Left lung (tissue), 10 donors: ENCODE results near the gene NPAS2. TPM values are rescaled to one million over a fixed set of nuclear protein-coding genes. Genes with fewer than 3 reads are reported as not detected.
A peak's percentile ranks its signal among the peaks of the same experiment; 100 is the strongest.

Experiments used
- ATAC-seq: fragments of 200-7000 bp; cut with Tn5 transposase; one replicate; pipeline ENCODE4 v1.9.1; 2020; ENCODE audit warnings: moderate library complexity
- DNase-seq, 4 donors: peaks; one replicate each; pipeline ENCODE4 v3.0.0-alpha.2; 2013 to 2020
- H3K27ac ChIP-seq, 2 donors: fragments of 200-600 bp; sonication (generic) in 1 of 2; one replicate each; pipeline versions ENCODE4 v1.5.0 to v1.8.0; 2020 to 2021
- H3K27me3 ChIP-seq, 2 donors: fragments of 200-600 bp; sonication (generic) in 1 of 2; one replicate each; pipeline versions ENCODE4 v1.5.0 to v1.8.0; 2020 to 2021
- H3K36me3 ChIP-seq, 2 donors: fragments of 200-600 bp; sonication (generic) in 1 of 2; one replicate each; pipeline versions ENCODE4 v1.5.0 to v1.8.0; 2020 to 2021
- H3K4me1 ChIP-seq, 2 donors: fragments of 200-600 bp; one replicate each; pipeline ENCODE4 v1.8.0; 2021
- H3K4me3 ChIP-seq, 2 donors: fragments of 200-600 bp; sonication (generic) in 1 of 2; one replicate each; pipeline versions ENCODE4 v1.5.0 to v1.8.0; 2020 to 2021; ENCODE audit warnings: mild to moderate bottlenecking in 1 of 2
- H3K9me3 ChIP-seq, 2 donors: fragments of 200-600 bp; sonication (generic) in 1 of 2; one replicate each; pipeline versions ENCODE4 v1.5.0 to v1.8.0; 2020 to 2021
- intact Hi-C, 2 donors: fragments of 100-400 bp; cut with DNase I; formaldehyde crosslinking; loops; one replicate each; pipeline versions ENCODE4 v1.11.2 to v1.14.2; 2022
- polyA plus RNA-seq, 6 donors: library from polyadenylated mRNA; unstranded; fragments of 120-200 nt; gene quantifications; one replicate each; pipeline ENCODE4 v1.2.1, GENCODE V29; 2013; ENCODE audit not compliant: insufficient read length in 6 of 6
- total RNA-seq, 2 donors: library from RNA; stranded (reverse); fragmentation: NEBNext Ultra II Directional; extraction: Animal tissue kit (Norgen Biotek cat#: 25700); gene quantifications; one replicate each; pipeline ENCODE4 v1.2.1, GENCODE V29; 2021
- TF ChIP-seq, protein P1 (sequence below), 2 donors: fragments of 200-600 bp; sonication (generic) in 1 of 2; IDR thresholded peaks; one replicate each; pipeline versions ENCODE4 v1.5.0 to v1.8.0; 2021; ENCODE audit warnings: antibody characterized with exemption in 2 of 2
- donor health status: DM: no; HTN: yes; CAD: no.
- donor health status: DM: no; HTN: no; CAD: no.

NPAS2 gene
- total and polyA plus RNA-seq, 8 donors = 18.8 to 40.2 (median 35.0) TPM

DNA sequence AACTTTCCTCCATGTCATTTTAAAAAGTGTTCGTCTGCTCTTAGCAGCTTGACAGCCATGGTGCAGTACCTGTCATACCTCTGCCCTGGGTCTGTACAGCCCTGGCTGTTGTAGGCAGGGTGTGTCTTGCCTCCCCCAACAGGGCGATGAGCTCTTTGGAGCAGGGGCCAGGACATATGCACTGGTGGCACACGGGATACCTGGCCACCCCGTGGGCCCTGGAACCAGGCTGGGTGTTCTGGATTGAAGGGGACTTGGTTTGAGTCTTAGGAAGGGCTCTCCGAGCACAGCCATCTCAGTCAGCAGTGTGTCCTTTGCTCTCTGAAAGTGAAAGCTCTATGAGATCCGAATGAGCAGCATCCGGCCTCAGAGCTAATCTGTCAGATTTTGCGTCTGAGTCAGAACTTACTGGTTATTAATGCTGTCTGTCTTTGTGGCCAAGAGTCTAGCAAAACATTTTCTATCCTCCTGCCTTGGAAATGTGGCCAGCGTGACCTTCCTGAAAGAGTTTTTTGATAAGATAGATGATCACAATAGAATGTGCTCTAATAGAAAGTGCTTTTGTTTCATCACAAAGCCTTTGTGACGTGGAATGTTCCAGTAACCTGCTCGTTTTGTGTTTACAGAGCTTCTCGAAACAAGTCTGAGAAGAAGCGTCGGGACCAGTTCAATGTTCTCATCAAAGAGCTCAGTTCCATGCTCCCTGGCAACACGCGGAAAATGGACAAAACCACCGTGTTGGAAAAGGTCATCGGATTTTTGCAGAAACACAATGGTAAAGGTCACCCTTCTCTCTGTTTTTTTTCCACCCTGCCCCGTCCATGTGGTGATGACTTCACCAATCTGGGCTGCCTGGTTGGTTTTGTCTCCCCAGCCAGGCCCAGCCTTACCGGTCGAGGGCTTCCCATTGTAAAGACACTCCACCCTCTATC, 104.8 kb downstream of the NPAS2 start:
- H3K27ac ChIP-seq = peak overlapping the region; percentile 68 to 89
- DNase-seq (no peak), ATAC-seq (peak; percentile 80)
- no peaks in the 10 kb centered on the region for H3K9me3 ChIP-seq
- H3K36me3 ChIP-seq = peaks cover 0 to 8% of the 10 kb centered on the region in 2 donors
- no peaks in the 10 kb centered on the region for H3K27me3 ChIP-seq
- TF ChIP-seq, protein P1, sequence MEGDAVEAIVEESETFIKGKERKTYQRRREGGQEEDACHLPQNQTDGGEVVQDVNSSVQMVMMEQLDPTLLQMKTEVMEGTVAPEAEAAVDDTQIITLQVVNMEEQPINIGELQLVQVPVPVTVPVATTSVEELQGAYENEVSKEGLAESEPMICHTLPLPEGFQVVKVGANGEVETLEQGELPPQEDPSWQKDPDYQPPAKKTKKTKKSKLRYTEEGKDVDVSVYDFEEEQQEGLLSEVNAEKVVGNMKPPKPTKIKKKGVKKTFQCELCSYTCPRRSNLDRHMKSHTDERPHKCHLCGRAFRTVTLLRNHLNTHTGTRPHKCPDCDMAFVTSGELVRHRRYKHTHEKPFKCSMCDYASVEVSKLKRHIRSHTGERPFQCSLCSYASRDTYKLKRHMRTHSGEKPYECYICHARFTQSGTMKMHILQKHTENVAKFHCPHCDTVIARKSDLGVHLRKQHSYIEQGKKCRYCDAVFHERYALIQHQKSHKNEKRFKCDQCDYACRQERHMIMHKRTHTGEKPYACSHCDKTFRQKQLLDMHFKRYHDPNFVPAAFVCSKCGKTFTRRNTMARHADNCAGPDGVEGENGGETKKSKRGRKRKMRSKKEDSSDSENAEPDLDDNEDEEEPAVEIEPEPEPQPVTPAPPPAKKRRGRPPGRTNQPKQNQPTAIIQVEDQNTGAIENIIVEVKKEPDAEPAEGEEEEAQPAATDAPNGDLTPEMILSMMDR (IDR thresholded peaks at IDR 0.05) = no peak
- H3K4me3 ChIP-seq = no peak overlapping the region
- peaks cover 5 to 6% of the 10 kb centered on the region in 2 donors for H3K4me1 ChIP-seq
- intact Hi-C loops = no loop called here

DNA sequence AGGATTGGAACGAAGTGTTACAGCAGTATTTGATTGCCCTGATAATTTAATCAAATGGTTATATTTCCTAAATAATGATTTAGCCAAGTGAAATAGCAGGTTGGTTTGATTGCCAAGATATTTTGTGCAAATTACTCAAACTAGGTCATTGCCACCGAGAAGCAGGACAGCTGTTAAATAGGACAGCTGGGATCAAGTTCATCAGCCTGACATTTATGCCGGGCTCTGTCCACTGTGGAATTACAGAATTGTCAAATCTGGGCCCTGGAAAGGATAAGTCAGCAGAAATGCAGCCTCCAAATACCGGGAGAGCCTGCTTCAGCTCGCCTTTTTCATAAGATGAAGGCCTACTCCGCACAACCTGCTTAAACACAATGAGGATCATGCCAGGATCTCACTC, 108.3 kb downstream of the NPAS2 start:
- ATAC-seq = no peak
- no peak for DNase-seq
- Histone ChIP-seq H3K36me3 (peaks cover 0 to 12% of the 10 kb centered on the region in 2 donors), H3K9me3 (no peaks in the 10 kb centered on the region), H3K4me1 (peaks cover 5 to 6% of the 10 kb centered on the region in 2 donors), H3K4me3 (no peak overlapping the region), H3K27me3 (no peaks in the 10 kb centered on the region), H3K27ac (no peak overlapping the region)
- intact Hi-C loops = no loop called here
- TF ChIP-seq, protein P1 (IDR thresholded peaks at IDR 0.05) = no peak

DNA sequence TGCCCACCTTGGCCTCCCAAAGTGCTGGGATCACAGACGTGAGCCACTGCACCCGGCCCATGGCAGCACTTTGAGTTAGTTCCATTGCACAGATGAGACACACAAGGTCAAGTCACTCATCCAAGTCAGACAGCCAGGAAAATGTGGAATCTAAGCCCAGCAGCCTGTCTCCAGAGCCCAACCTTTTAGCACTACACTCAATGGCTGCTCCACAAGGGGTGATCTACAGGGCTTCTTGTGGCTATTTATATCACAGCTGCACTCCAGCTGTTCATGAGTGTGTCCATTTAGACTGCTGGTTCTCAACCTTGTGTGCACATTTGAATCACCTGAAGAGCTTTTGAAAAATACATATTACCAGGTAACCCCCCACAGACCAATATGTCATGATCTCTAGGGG, 109.2 kb downstream of the NPAS2 start:
- no peak overlapping the region for H3K27ac ChIP-seq
- DNase-seq (no peak), ATAC-seq (no peak)
- peaks cover under 1 to 4% of the 10 kb centered on the region in 2 donors for H3K4me1 ChIP-seq
- TF ChIP-seq, protein P1 (IDR thresholded peaks at IDR 0.05) = no peak
- peaks cover 0 to 13% of the 10 kb centered on the region in 2 donors for H3K36me3 ChIP-seq
- intact Hi-C loops = no loop called here
- no peaks in the 10 kb centered on the region for H3K27me3 ChIP-seq
- no peaks in the 10 kb centered on the region for H3K9me3 ChIP-seq
- H3K4me3 ChIP-seq = no peak overlapping the region

DNA sequence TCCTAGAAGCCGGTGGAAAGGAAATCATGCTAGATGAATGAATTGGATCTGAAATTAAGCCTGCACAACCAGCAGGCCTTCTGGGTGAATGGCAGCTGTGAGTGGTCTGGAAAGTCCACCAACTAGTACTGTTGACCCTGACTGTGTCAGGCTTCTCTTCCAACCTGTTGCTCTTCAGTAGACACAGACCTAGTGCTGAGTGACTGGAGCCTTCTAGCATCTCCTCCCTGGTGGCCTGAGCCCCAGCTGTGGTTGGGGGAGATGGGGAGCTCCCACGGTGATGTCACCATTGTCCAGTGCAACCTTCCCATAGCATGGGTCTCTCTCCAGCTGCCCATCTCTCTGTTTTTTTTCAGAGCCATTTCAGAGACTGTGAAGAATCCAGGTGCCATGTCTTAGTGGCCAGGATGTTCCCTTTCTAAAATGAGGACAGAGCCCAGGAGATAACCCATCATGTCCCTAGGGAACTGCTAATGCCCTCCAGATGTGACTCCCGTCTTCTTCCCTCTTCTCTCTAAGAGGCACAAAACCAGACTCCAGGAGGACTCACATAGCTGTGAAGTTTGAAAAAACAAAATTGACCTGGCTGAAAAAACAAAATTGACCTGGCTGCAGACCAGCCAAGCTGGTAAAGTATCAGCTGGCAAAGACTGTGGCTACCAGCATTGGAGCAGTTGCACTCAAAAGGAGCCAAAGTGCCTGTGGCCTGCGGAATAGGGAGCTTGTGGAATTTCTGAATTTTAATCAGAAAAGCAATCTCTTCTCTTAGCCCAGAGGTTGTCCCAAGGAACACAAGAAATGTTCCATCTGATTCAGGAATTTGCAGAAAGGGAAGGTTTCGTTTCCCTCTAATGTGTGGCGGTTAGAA, 114.8 kb downstream of the NPAS2 start:
- TF ChIP-seq, protein P1 (IDR thresholded peaks at IDR 0.05) = no peak
- ATAC-seq (no peak), DNase-seq (no peak)
- H3K27ac ChIP-seq = no peak overlapping the region
- no peaks in the 10 kb centered on the region for H3K4me1 ChIP-seq
- no peak overlapping the region for H3K4me3 ChIP-seq
- H3K36me3 ChIP-seq = peaks cover 0 to 4% of the 10 kb centered on the region in 2 donors
- intact Hi-C loops = no loop called here
- H3K9me3 ChIP-seq = no peaks in the 10 kb centered on the region
- no peaks in the 10 kb centered on the region for H3K27me3 ChIP-seq

DNA sequence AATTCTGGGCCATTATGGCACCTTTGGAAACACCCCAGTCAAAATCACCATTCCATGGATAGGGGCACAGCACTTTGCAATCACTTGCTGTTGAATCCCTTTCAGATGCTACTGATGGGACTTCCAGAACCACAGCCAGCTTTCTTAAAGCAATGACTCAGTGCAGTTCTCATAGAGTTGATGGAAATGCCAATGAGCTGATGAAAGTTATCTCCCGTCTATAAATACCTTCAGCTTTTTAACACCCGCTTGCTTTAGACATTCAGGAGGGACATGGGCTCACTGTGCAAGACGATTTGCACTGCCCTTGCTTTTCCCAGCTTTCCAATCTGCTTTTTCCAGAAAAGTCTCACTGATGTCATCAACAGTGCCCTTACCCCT, 115.4 kb downstream of the NPAS2 start:
- H3K36me3 ChIP-seq = peaks cover 0 to 4% of the 10 kb centered on the region in 2 donors
- ATAC-seq (no peak), DNase-seq (no peak)
- no peaks in the 10 kb centered on the region for H3K9me3 ChIP-seq
- H3K4me3 ChIP-seq = no peak overlapping the region
- H3K27me3 ChIP-seq = no peaks in the 10 kb centered on the region
- intact Hi-C loops = no loop called here
- H3K27ac ChIP-seq = no peak overlapping the region
- H3K4me1 ChIP-seq = no peaks in the 10 kb centered on the region
- TF ChIP-seq, protein P1 (IDR thresholded peaks at IDR 0.05) = no peak
